GM19467 (cell line): Measurements from ENCODE around the gene CATSPERD.

Experiments used
- ATAC-seq: cut with Tn5 transposase; IDR thresholded peaks from one replicate; pipeline ENCODE4 v1.9.1; 2021; ENCODE audit warnings: mild to moderate bottlenecking, moderate library complexity; ENCODE audit not compliant: unreplicated experiment

The CATSPERD gene

GRCh38 chr19:5782945-5783919, 62.8 kb downstream of the CATSPERD start:
- ATAC-seq = no peak

GRCh38 chr19:5784581-5785147, 64.2 kb downstream of the CATSPERD start, which contains the start of gene PRR22:
PRR22 (minus strand) TSS chr19:5784746; CDS start chr19:5784660, 86 bp downstream.
- ATAC-seq = no peak

GRCh38 chr19:5785423-5785822, 65.0 kb downstream of the CATSPERD start:
- no peak for ATAC-seq

- no peak for ATAC-seq
Measured at GRCh38 chr19:5786593-5787408, 66.4 kb downstream of the CATSPERD start.

GRCh38 chr19:5787409-5788182, 67.2 kb downstream of the CATSPERD start:
- no peak for ATAC-seq

GRCh38 chr19:5788422-5788821, 68.0 kb downstream of the CATSPERD start:
- ATAC-seq = no peak

- ATAC-seq = no peak
Measured at GRCh38 chr19:5789351-5789761, 68.9 kb downstream of the CATSPERD start.

GRCh38 chr19:5789886-5790558, 69.6 kb downstream of the CATSPERD start:
- no peak for ATAC-seq

- ATAC-seq = peak; percentile 90
Measured at GRCh38 chr19:5790559-5791520, 70.4 kb downstream of the CATSPERD start, which contains the start of gene DUS3L. DUS3L (minus strand) TSS chr19:5791163; CDS start chr19:5791141, 22 bp downstream.

- no peak for ATAC-seq
Measured at GRCh38 chr19:5792224-5792623, 71.8 kb downstream of the CATSPERD start.

GRCh38 chr19:5793188-5793587, 72.8 kb downstream of the CATSPERD start:
- ATAC-seq = no peak

- no peak for ATAC-seq
Measured at GRCh38 chr19:5795382-5795919, 75.0 kb downstream of the CATSPERD start.

- no peak for ATAC-seq
Measured at GRCh38 chr19:5798244-5798643, 77.8 kb downstream of the CATSPERD start.

GRCh38 chr19:5799247-5800241, 79.1 kb downstream of the CATSPERD start:
- ATAC-seq = no peak

GRCh38 chr19:5800361-5801270, 80.2 kb downstream of the CATSPERD start:
- ATAC-seq = no peak
